GM12891 (cell line): Measurements from ENCODE around the gene VPS13A.

ENCODE experiments used
- POLR2A ChIP-seq: IDR thresholded peaks from 2 replicates; pipeline ENCODE4 v1.6.1; 2011; ENCODE audit warnings: low read depth, low read length, control low read depth
- POLR2AphosphoS5 ChIP-seq: IDR thresholded peaks from 2 replicates; pipeline ENCODE4 v1.6.1; 2011; ENCODE audit warnings: low read depth, low read length, control low read depth
- SPI1 ChIP-seq: IDR thresholded peaks from 2 replicates; pipeline ENCODE4 v1.6.1; 2011; ENCODE audit warnings: low read depth, low read length, control low read depth
- TAF1 ChIP-seq: IDR thresholded peaks from 2 replicates; pipeline ENCODE4 v1.6.1; 2011; ENCODE audit warnings: low read depth, low read length, control low read depth

GRCh38 chr9:77161966-77162365, 15.4 kb upstream of the VPS13A start:
- TF ChIP-seq POLR2A (no peak), SPI1 (no peak), TAF1 (no peak), POLR2AphosphoS5 (no peak)
